ENCODE data around the gene PGM3. TPM values are rescaled to one million over a fixed set of nuclear protein-coding genes. Genes with fewer than 3 reads are reported as not detected.

Gene PGM3
- total and polyA plus RNA-seq, 12 donors, result 5.3 to 23.4 (median 16.1) TPM

DNA sequence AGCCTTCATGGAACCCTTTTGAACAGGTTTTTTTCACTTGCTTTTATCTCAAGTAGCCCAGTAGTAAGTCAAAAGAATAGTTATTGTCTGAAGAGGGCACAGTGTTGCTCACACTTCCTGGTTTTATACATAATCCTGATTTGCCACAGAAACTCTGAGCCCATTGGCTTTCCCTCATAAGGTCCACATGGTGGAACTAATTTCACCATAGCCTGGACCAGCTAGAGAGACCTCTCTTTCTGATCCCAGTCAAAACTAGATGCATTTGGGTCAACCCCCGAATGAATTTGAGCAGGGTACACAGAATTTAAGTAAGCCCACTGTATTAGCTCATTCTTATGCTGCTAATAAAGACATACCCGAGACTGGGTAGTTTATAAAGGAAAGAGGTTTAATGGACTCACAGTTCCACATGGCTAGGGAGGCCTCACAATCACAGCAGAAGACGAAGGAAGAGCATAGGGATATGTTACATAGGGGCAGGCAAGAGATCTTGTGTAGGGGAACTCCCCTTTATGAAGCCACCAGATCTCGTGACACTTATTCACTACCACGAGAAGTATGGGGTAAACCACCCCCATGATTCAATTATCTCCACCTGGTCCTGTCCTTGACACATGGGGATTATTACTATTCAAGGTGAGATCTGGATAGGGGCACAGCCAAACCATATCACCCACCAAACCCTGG is 6.3 kb upstream of the PGM3 start:
- ATAC-seq (no peak), DNase-seq (no peak)
- Histone ChIP-seq H3K36me3 (peaks cover 0 to 25% (median 0%) of the 10 kb centered on the region in 9 donors), H3K27me3 (no peaks in the 10 kb centered on the region), H3K27ac (no peak overlapping the region), H3K4me3 (no peak overlapping the region), H3K4me1 (peaks cover 0 to 21% (median 6%) of the 10 kb centered on the region in 9 donors), H3K9me3 (no peaks in the 10 kb centered on the region)
- TF ChIP-seq, protein P1, sequence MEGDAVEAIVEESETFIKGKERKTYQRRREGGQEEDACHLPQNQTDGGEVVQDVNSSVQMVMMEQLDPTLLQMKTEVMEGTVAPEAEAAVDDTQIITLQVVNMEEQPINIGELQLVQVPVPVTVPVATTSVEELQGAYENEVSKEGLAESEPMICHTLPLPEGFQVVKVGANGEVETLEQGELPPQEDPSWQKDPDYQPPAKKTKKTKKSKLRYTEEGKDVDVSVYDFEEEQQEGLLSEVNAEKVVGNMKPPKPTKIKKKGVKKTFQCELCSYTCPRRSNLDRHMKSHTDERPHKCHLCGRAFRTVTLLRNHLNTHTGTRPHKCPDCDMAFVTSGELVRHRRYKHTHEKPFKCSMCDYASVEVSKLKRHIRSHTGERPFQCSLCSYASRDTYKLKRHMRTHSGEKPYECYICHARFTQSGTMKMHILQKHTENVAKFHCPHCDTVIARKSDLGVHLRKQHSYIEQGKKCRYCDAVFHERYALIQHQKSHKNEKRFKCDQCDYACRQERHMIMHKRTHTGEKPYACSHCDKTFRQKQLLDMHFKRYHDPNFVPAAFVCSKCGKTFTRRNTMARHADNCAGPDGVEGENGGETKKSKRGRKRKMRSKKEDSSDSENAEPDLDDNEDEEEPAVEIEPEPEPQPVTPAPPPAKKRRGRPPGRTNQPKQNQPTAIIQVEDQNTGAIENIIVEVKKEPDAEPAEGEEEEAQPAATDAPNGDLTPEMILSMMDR (IDR thresholded peaks at IDR 0.05), result no peak
- 90 to 96% methylated on average over 5 of the region's 5 CpGs for WGBS, 2 donors
- intact Hi-C loops (cut with DNase I), result loop anchor here in 6 of 10 donors (5.0 to 10.0 kb wide), 4 partner anchors 127 to 955 kb away; partner anchors contain the start of genes IBTK (in 3 of the 6), DOP1A (in 2 of the 6) and UBE3D (in 2 of the 6)

DNA sequence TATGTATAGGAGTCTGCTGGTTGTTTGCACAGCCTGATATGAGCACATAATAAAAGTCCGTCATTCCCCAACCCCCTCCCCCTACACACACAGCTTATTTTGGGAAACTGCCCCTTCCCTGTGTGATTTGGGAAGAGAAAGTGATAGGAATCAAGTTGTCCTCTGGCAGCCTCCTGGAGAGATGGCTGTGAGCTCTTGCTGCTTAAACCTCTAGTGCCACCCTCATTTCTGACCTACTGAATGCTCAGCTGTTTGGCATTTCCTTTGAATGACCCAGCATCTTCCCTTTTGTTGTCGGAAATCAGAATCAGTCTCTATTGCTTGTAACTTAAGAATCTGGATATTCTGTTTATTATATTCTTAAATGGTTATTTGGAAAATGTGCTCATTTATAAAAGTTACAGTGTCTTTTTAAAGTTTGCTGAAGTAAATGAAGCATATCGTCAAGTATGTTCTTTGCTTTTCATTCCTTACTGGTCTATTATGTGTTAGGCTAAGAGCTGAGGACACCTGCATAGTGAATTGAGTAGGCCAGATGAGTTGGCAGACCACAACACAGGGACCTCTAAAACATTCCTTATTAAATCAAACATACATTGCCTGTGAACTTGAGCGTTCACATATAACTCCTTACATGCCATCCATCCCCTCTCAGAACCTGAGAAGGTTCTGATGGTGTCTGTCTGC is 5.6 kb upstream of the PGM3 start:
- intact Hi-C loops (cut with DNase I), result loop anchor here in 6 of 10 donors (5.0 to 10.0 kb wide), 4 partner anchors 126 to 954 kb away; partner anchors contain the start of genes IBTK (in 3 of the 6), DOP1A (in 2 of the 6) and UBE3D (in 2 of the 6)
- H3K36me3 ChIP-seq, result peaks cover 0 to 25% (median 0%) of the 10 kb centered on the region in 9 donors
- no peaks in the 10 kb centered on the region for H3K27me3 ChIP-seq
- no peak for DNase-seq
- TF ChIP-seq, protein P1 (IDR thresholded peaks at IDR 0.05), result no peak
- WGBS, 2 donors, result 89 to 93% methylated on average over 4 of the region's 4 CpGs
- H3K4me3 ChIP-seq, result no peak overlapping the region
- H3K9me3 ChIP-seq, result no peaks in the 10 kb centered on the region
- no peak for ATAC-seq
- H3K4me1 ChIP-seq, result peaks cover 0 to 26% (median 11%) of the 10 kb centered on the region in 9 donors
- no peak overlapping the region for H3K27ac ChIP-seq

DNA sequence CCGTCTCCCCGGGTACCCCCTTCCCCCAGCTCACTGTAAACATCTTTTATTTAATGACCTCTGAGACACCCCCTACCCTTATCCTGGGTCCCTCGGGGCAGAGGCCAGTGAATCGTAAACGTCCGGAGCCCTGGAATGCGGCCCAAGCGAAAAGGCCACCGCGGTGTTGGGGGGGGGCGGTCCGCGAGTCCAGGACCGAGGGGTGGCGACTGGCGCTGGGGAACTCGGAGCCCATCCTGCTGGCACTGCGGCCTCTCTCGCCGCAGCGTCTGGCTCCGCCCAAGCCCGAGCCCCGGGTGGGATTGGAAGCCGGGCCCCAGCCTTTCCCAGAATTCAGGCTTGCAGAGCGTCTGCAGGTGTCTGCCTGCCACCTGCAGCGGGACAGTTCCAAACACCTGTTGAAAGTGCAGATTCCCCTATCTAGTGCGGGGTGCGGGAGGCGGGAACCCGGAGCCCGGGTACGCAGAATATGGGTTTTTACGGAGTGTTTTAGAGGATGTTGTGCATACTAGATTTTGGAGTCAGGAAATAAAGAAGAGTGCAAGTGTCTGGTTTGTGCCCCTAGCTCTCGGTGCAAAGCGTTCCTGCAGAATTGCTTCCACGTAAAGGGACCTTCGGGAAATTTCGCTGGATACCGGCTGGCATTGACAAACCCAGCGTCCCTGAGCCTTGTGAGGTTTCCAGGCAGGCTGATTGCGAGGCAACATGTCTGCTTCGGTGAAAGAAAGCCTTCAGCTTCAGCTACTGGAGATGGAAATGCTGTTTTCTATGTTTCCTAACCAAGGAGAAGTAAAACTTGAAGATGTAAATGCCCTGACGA is 892 bp upstream of the PGM3 start:
- peak; percentile 37 to 49 for DNase-seq
- H3K27me3 ChIP-seq, result no peaks in the 10 kb centered on the region
- H3K4me3 ChIP-seq, result peak overlapping the region; percentile 75 to 95 (median 88)
- TF ChIP-seq, protein P1 (IDR thresholded peaks at IDR 0.05), result no peak
- no peaks in the 10 kb centered on the region for H3K9me3 ChIP-seq
- H3K4me1 ChIP-seq, result peaks cover 0 to 42% (median 22%) of the 10 kb centered on the region in 9 donors
- ATAC-seq, result peak; percentile 50 to 86 (median 66)
- H3K27ac ChIP-seq, result peak overlapping the region in 9 of 10 donors; percentile 75 to 92 (median 81)
- WGBS, 2 donors, result 3 to 4% methylated on average over 44 of the region's 44 CpGs
- peaks cover 0 to 41% (median 0%) of the 10 kb centered on the region in 9 donors for H3K36me3 ChIP-seq
- intact Hi-C loops (cut with DNase I), result loop anchor here in 7 of 10 donors (1.0 to 10.0 kb wide), 5 partner anchors 123 to 949 kb away; partner anchors contain the start of genes DOP1A (in 4 of the 7), IBTK (in 4 of the 7) and UBE3D (in 4 of the 7)

All from heart right ventricle (tissue), 16 donors.